OCI-LY3 (cell line): Measurements from ENCODE around the gene PQBP1.

Experiments used
- CTCF ChIP-seq: fragments of 200-600, 300-600 bp; sonication (generic); IDR thresholded peaks from 2 replicates; pipeline ENCODE4 v1.5.1; 2014; ENCODE audit warnings: antibody characterized with exemption, low read length, low read depth
- EZH2phosphoT487 ChIP-seq: fragments of 200-600 bp; shearing (Covaris generic); IDR thresholded peaks from 2 replicates; pipeline ENCODE4 v1.6.1; 2018; ENCODE audit warnings: antibody characterized with exemption, mixed run types, low read depth

DNA sequence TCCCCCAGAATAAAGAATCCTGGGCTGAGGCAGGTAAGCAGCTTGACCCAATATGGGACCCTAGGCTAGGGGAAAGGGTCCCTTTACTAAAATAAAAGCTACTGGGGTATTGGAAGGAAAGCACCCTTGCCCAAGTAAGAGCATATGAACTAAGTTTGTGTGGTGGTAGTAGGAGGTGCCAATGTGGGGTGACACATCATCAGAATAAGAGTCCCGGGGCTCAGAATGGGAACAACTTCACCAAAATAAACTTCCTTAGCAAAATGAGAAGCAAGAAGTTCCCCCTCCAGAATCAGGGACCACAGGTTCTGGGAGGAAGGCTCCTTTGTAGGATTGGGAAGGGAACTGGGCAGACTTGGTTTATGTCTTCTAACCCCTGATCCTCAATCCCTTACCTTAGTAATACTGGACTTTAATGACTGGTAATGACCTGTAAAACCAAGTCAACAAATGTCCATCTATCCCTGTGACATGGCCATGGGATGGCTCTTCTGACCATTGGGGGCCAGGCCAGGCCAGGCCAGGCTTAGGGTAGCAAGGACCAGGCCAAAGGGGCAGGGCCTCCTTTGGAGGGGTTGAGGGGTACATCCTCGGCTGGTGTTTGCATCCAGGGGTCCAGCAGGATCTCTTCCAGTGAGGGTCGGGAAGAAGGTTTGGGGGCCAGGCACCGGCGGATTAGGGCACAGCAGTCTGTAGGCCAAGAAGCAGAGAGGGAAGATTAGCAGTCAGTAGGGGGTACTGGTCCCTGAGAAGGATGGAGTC lies 16.1 kb downstream of the PQBP1 start:
- TF ChIP-seq EZH2phosphoT487 (no peak), CTCF (no peak)
